ENCODE data around the gene MCTP1. TPM values are rescaled to one million over a fixed set of nuclear protein-coding genes. Genes with fewer than 3 reads are reported as not detected.

Gene MCTP1
- total and polyA plus RNA-seq, 2 of the 8 experiments (the other 6 are each of a cell fraction or from before 2014, with no cell fraction given), result 0.56 to 3.4 TPM

DNA sequence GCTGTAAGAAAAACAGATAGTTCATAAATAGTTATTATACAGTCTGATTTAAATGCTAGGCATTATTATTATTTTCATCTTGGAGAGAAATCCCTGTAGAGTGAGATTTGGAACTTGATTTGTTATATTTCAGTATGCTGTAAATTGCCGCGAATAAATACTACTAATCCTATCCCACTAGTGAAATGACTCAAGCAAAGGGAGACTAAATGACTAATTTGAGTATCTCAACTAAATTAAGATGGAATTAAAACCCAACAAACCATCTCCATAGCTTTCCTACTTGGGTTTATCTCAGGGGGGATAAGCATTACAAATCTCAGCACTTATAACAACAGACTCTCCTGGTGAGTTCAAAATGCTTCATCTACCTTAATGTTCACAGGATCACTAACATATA, 206.0 kb downstream of the MCTP1 start:
- no peak overlapping the region for H3K23ac ChIP-seq (ENCODE audit: insufficient read length)
- H3K4me3 ChIP-seq (ENCODE audit: extremely low read depth in 1 of 4, insufficient read depth in 2 of 4, low read depth in 3 of 4, low read length in 4 of 4), result no peak overlapping the region
- no peak overlapping the region for H4K8ac ChIP-seq (ENCODE audit: extremely low read depth, insufficient read depth, low read length)
- no peaks in the 10 kb centered on the region for H3K79me2 ChIP-seq (ENCODE audit: control insufficient read depth in 1 of 2, insufficient read depth in 2 of 2, low read length in 2 of 2)
- no peak overlapping the region for H2AK5ac ChIP-seq (ENCODE audit: low read depth, low read length)
- no peak overlapping the region for H2BK20ac ChIP-seq (ENCODE audit: low read length)
- no peak overlapping the region for H2BK12ac ChIP-seq (ENCODE audit: low read depth, low read length)
- TF ChIP-seq SIN3A (conservative IDR thresholded peaks at IDR 0.05 in 1 of 2, IDR thresholded peaks at IDR 0.05 in 1 of 2; ENCODE audit: low read depth in 1 of 2, low read length in 2 of 2) (no peak), SUZ12 (IDR thresholded peaks at IDR 0.05; ENCODE audit: low read length) (no peak), ZNF274 (IDR thresholded peaks at IDR 0.05; ENCODE audit: borderline replicate concordance, extremely low read depth, low read length) (no peak), CREB1 (IDR thresholded peaks at IDR 0.05) (no peak), BACH1 (IDR thresholded peaks at IDR 0.05; ENCODE audit: low read length) (no peak), CEBPB (IDR thresholded peaks at IDR 0.05; ENCODE audit: low read depth, low read length) (no peak), RAD21 (IDR thresholded peaks at IDR 0.05 in 1 of 2, conservative IDR thresholded peaks at IDR 0.05 in 1 of 2; ENCODE audit: low read depth in 2 of 2, low read length in 2 of 2) (no peak), NRF1 (IDR thresholded peaks at IDR 0.05; ENCODE audit: low read depth, low read length) (no peak)
- TF ChIP-seq, protein P1, sequence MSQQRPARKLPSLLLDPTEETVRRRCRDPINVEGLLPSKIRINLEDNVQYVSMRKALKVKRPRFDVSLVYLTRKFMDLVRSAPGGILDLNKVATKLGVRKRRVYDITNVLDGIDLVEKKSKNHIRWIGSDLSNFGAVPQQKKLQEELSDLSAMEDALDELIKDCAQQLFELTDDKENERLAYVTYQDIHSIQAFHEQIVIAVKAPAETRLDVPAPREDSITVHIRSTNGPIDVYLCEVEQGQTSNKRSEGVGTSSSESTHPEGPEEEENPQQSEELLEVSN (IDR thresholded peaks at IDR 0.05), result no peak
- no peak overlapping the region for H3K4me2 ChIP-seq (ENCODE audit: insufficient read depth in 1 of 2, low read depth in 2 of 2, low read length in 2 of 2)
- H3K4ac ChIP-seq (replicated peaks; ENCODE audit: insufficient read length, low read depth, low read length), result no peak overlapping the region
- ChIA-PET CTCF (ENCODE audit: partially characterized antibody) (no interaction called here), POLR2A (ENCODE audit: partially characterized antibody) (no interaction called here)
- H3K36me3 ChIP-seq (ENCODE audit: control insufficient read depth in 2 of 4, insufficient read depth in 4 of 4, low read length in 3 of 4), result no peaks in the 10 kb centered on the region
- no peak overlapping the region for H2AFZ ChIP-seq (ENCODE audit: low read length)
- H3K14ac ChIP-seq (ENCODE audit: insufficient read length), result no peak overlapping the region
- no peak overlapping the region for H4K91ac ChIP-seq (replicated peaks; ENCODE audit: insufficient read length, low read length)
- H3K9ac ChIP-seq (replicated peaks in 1 of 4; ENCODE audit: extremely low read depth in 1 of 4, low read depth in 3 of 4, low read length in 3 of 4), result no peak overlapping the region
- H3K23me2 ChIP-seq (ENCODE audit: low read depth, low read length), result no peaks in the 10 kb centered on the region; the same call in 1 of the 2 replicates
- no peak for FAIRE-seq
- 100% methylated on average over 2 of the region's 2 CpGs; no CpG with 5 or more reads in 1 of the 2 experiments for WGBS, 2 experiments (ENCODE audit: extremely low coverage in 1 of 2, insufficient coverage in 1 of 2, insufficient read length in 1 of 2, insufficient replicate concordance in 2 of 2, low coverage in 1 of 2, low lambda C conversion rate in 2 of 2, missing lambda C conversion rate in 1 of 2)
- H3K4me1 ChIP-seq (replicated peaks in 1 of 4; ENCODE audit: control insufficient read depth in 3 of 4, insufficient read depth in 4 of 4, low read length in 3 of 4), result peaks cover 0 to 7% (median 1%) of the 10 kb centered on the region in 4 experiments; a peak in 2 of 7 replicates
- H2BK5ac ChIP-seq (ENCODE audit: low read depth, low read length), result no peak overlapping the region
- H3K18ac ChIP-seq (ENCODE audit: extremely low read depth, low read length), result no peak overlapping the region
- no peak overlapping the region for H2BK15ac ChIP-seq (ENCODE audit: low read length)
- H3K9me3 ChIP-seq (ENCODE audit: insufficient read depth in 2 of 2, low read depth in 1 of 2, low read length in 1 of 2), result no peaks in the 10 kb centered on the region
- no peak overlapping the region for H3K56ac ChIP-seq (replicated peaks; ENCODE audit: insufficient read length, low read depth, low read length)
- no peaks in the 10 kb centered on the region for H3K27me3 ChIP-seq (replicated peaks in 1 of 4; ENCODE audit: control insufficient read depth in 3 of 4, extremely low read depth in 1 of 4, insufficient read depth in 3 of 4, low read length in 3 of 4)
- no peak for DNase-seq (ENCODE audit: low read depth in 1 of 2, low spot score in 2 of 2)
- no peaks in the 10 kb centered on the region for H4K20me1 ChIP-seq (replicated peaks in 1 of 2; ENCODE audit: control insufficient read depth in 1 of 2, insufficient read depth in 2 of 2, low read length in 2 of 2)
- H4K5ac ChIP-seq (ENCODE audit: insufficient read length, low read depth, low read length), result no peak overlapping the region
- H2BK120ac ChIP-seq (replicated peaks; ENCODE audit: low read depth, low read length), result no peak overlapping the region
- H3K27ac ChIP-seq (ENCODE audit: low read depth, low read length), result no peak overlapping the region
- no peaks in the 10 kb centered on the region for H3K79me1 ChIP-seq (ENCODE audit: low read depth, low read length)

Measured in H1 (cell line).